Ureter (tissue), 1 donor: Measurements from ENCODE around the gene CCDC88B. TPM values are rescaled to one million over a fixed set of nuclear protein-coding genes. Genes with fewer than 3 reads are reported as not detected.
"Not testable (repeated sequence)": the region's sequence is repeated elsewhere in the genome, so short reads cannot be mapped to it uniquely, and the experiment has no call there.

Experiments
- DNase-seq: peaks from one replicate; pipeline ENCODE4 v3.0.0-alpha.2; 2020; ENCODE audit warnings: low spot score
- total RNA-seq: library from RNA; stranded (reverse); gene quantifications from one replicate; pipeline ENCODE4 v1.2.4, GENCODE V29; 2023
- donor health status: DM: yes; HTN: yes; CAD: no.

Gene CCDC88B
- total RNA-seq, 1 donor from 2014 or later, result 17.1 TPM

DNA sequence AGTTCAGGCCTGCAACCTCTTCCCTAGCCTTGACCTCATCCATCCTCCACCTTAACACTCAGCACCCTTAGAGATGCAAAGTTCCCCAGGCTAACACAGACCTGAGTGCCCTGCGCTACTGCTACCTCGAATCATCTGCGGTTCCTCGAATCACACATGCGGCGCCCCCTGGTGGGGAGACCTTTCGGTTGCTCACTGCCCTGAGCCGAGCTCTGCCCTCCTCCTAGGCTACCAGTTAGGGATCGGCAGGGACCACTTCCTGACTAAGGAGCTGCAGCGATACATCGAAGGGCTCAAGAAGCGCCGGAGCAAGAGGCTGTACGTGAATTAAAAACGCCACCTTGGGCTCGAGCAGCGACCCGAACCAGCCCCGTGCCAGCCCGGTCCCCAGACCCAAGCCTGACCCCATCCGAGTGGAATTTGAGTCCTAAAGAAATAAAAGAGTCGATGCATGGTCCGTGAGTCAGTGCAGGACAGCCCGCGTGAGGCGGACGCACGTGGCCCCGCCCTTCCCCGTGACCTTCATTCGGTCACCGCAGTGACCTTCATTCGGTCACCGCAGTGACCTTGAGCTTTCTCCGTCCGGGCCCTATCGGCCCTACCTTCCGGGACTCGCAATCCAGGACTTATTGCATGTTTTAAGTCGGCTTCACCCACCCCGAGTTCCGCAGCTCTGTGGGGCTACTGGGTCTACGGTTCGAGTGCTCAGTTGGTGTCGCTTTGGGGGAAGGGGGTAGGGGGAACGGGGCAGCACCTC lies 35.5 kb upstream of the CCDC88B start:
- DNase-seq, result peak; percentile 95

GRCh38 chr11:64305075-64305690 lies 34.8 kb upstream of the CCDC88B start, which contains the start of gene ESRRA:
Gene ESRRA, plus strand, starts transcription at chr11:64305524. Its CDS starts 1,656 bp downstream, at chr11:64307180.
- DNase-seq, result peak; percentile 100

DNA sequence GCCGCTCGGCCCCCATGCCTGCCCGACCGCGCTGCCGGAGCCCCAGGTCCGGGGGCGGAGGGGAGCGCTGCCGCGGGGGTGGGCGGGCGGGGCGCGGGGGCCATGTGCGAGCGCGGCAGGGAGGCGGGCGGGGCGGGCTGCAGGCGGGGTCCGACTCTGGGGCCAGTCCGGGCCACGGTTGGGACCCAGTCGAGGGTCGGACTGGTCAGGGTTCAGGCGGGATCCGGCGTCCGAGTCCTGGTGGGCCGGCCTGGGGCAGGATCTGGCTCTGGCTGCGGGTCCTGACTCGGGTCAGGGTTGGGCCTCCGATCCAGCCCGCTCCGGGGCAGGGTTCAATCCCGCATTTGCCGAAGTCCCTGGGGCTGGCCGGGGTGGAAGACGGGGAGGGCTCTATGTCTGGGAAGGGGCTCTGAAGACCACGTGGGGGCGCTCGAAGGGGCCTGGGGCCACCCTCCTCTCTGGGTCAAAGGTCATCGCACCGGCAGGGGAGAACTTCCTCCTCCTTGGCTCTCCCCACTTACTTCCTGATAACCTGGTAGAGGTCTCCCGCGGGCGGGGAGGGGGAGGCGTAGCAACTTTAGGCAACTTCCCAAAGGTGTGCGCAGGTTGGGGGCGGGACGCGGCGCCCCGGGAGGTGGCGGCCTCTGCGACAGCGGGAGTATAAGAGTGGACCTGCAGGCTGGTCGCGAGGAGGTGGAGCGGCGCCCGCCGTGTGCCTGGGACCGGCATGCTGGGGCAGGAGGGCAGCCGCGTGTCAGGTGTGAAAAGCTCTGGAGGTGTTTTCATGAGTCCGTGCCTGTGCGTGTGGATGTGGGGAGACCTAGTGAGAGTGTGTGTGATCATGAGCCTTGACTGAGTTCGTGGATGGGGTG lies 34.1 kb upstream of the CCDC88B start:
- peak; percentile 87 for DNase-seq

DNA sequence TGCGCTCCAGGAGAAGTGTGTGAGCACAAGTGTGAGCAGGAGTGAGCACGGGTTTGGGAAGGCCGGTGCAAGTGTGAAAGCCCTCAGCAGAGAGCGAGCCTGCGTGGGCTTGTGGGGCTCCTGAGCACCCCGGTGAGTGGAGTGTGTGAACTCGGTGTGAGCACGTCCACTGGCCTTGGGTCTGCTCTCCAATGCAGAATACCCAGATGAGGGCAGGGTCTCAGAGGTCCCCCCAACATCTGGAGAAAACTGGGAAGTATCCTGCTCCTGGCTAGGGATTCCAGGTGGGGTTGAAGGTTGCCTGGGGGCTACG lies 33.5 kb upstream of the CCDC88B start:
- no peak for DNase-seq

- DNase-seq, result no peak
Measured at GRCh38 chr11:64306876-64307622, 33.0 kb upstream of the CCDC88B start.

GRCh38 chr11:64307795-64308194 lies 32.2 kb upstream of the CCDC88B start:
- not testable (repeated sequence) for DNase-seq

GRCh38 chr11:64312947-64313346 lies 27.1 kb upstream of the CCDC88B start:
- DNase-seq, result no peak

GRCh38 chr11:64313491-64314145 lies 26.4 kb upstream of the CCDC88B start:
- no peak for DNase-seq

GRCh38 chr11:64314146-64314804 lies 25.7 kb upstream of the CCDC88B start:
- no peak for DNase-seq

DNA sequence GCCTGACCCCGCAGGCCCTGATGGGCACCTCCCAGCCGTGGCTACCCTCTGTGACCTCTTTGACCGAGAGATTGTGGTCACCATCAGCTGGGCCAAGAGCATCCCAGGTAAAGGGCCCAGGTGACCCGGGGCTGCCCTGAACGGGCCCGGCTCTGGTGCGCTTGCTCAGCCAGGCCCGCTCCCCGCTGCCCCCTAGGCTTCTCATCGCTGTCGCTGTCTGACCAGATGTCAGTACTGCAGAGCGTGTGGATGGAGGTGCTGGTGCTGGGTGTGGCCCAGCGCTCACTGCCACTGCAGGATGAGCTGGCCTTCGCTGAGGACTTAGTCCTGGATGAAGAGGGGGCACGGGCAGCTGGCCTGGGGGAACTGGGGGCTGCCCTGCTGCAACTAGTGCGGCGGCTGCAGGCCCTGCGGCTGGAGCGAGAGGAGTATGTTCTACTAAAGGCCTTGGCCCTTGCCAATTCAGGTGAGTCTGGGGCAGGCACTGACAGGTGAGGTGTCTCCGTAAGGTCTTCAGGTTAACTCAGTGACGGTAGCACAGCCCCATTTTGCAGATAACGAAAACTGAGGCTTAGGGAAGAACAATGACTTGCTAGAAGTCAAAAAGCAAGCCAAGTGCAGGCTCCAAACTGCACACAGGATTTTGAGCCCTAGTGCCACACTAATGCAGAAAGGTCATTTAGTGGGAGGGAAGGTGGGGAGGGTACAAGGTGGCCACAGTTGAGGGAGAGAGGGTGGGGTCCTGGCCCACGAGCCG lies 25.0 kb upstream of the CCDC88B start:
- DNase-seq, result no peak

DNA sequence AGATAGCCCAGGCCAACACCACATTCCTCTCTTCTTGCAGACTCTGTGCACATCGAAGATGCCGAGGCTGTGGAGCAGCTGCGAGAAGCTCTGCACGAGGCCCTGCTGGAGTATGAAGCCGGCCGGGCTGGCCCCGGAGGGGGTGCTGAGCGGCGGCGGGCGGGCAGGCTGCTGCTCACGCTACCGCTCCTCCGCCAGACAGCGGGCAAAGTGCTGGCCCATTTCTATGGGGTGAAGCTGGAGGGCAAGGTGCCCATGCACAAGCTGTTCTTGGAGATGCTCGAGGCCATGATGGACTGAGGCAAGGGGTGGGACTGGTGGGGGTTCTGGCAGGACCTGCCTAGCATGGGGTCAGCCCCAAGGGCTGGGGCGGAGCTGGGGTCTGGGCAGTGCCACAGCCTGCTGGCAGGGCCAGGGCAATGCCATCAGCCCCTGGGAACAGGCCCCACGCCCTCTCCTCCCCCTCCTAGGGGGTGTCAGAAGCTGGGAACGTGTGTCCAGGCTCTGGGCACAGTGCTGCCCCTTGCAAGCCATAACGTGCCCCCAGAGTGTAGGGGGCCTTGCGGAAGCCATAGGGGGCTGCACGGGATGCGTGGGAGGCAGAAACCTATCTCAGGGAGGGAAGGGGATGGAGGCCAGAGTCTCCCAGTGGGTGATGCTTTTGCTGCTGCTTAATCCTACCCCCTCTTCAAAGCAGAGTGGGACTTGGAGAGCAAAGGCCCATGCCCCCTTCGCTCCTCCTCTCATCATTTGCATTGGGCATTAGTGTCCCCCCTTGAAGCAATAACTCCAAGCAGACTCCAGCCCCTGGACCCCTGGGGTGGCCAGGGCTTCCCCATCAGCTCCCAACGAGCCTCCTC lies 24.1 kb upstream of the CCDC88B start:
- DNase-seq, result not testable (repeated sequence)

- no peak for DNase-seq
Measured at GRCh38 chr11:64316672-64317324, 23.2 kb upstream of the CCDC88B start.

GRCh38 chr11:64317325-64317960 lies 22.6 kb upstream of the CCDC88B start, which contains the start of gene TRMT112:
Gene TRMT112, minus strand, starts transcription at chr11:64317559. Its CDS starts 33 bp downstream, at chr11:64317526.
- peak; percentile 98 for DNase-seq

DNA sequence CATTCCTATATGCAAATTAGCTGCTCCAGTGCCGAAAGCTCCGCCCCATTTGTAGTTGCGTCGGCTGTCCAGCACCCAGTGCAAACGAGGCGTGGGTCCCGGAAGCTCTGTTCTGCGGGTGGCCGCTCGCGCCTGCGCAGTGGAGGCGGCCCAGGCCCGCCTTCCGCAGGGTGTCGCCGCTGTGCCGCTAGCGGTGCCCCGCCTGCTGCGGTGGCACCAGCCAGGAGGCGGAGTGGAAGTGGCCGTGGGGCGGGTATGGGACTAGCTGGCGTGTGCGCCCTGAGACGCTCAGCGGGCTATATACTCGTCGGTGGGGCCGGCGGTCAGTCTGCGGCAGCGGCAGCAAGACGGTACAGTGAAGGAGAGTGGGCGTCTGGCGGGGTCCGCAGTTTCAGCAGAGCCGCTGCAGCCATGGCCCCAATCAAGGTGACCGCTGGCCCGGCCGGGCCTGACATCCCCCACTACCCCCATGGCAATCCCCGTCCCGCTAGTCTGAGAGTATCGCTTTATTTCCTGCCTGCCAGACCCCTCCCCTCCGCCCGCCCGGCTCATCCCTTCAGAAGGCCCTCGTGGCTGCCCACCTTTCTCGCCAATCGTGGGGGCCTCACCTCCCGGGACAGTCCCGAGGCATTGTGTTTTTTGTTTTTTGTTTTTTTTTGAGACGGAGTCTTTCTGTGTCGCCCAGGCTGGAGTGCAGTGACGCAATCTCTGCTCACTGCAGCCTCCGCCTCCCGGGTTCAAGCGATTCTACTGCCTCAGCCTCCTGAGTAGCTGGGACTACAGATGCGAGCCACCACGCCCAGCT lies 21.8 kb upstream of the CCDC88B start, which contains the start of gene PRDX5:
PRDX5 (plus strand) TSS at position 161 of the 805 bp plus-strand sequence; CDS start at position 256, 95 bp downstream.
- DNase-seq, result peak; percentile 97

- DNase-seq, result no peak
Measured at GRCh38 chr11:64318766-64319761, 20.9 kb upstream of the CCDC88B start.
